Natural killer cell (primary cell): ENCODE data around the gene GABPB2. TPM values are rescaled to one million over a fixed set of nuclear protein-coding genes. Genes with fewer than 3 reads are reported as not detected.

Experiments used
- ATAC-seq, 3 donors: fragments of 150-1000 bp in 2 of 3; fragments of 200-7000 bp in 1 of 3; cut with Tn5 transposase; 1 replicate in 1 of 3; 2 replicates in 2 of 3; pipeline ENCODE4 v1.10.0; 2021; ENCODE audit warnings: mild to moderate bottlenecking in 2 of 3, moderate library complexity in 2 of 3
- DNase-seq, 2 donors: peaks; one replicate each; pipeline versions ENCODE4 v3.0.0 to v3.0.0-alpha.2; 2013 to 2021; ENCODE audit warnings: mixed read lengths in 1 of 2
- H3K27ac ChIP-seq: one replicate; pipeline ENCODE4 v1.5.1; 2013; ENCODE audit warnings: mild to moderate bottlenecking, low read length
- H3K27me3 ChIP-seq: one replicate; pipeline ENCODE4 v1.6.1; 2013; ENCODE audit warnings: low read length; ENCODE audit not compliant: control insufficient read depth, insufficient read depth
- H3K36me3 ChIP-seq: one replicate; pipeline ENCODE4 v1.6.1; 2013; ENCODE audit warnings: low read length; ENCODE audit not compliant: control insufficient read depth, insufficient read depth
- H3K4me1 ChIP-seq: one replicate; pipeline ENCODE4 v1.6.1; 2013; ENCODE audit warnings: low read length; ENCODE audit not compliant: control insufficient read depth, insufficient read depth
- H3K4me3 ChIP-seq: one replicate; pipeline ENCODE4 v1.5.1; 2013; ENCODE audit warnings: low read length
- H3K9me3 ChIP-seq: one replicate; pipeline ENCODE4 v1.6.1; 2013; ENCODE audit warnings: low read length; ENCODE audit not compliant: control insufficient read depth, insufficient read depth
- H3K27ac Mint-ChIP-seq, 2 donors: one replicate each; pipeline ENCODE4 v1.8.0; 2022; ENCODE audit warnings: mild to moderate bottlenecking in 2 of 2, mixed read lengths in 2 of 2, moderate library complexity in 1 of 2
- H3K27me3 Mint-ChIP-seq, 2 donors: one replicate each; pipeline ENCODE4 v1.8.0; 2022; ENCODE audit warnings: low read depth in 2 of 2, mixed read lengths in 2 of 2
- H3K36me3 Mint-ChIP-seq: one replicate; pipeline ENCODE4 v1.8.0; 2022; ENCODE audit warnings: mixed read lengths
- H3K4me1 Mint-ChIP-seq, 2 donors: one replicate each; pipeline ENCODE4 v1.8.0; 2022; ENCODE audit warnings: mixed read lengths in 2 of 2
- H3K4me3 Mint-ChIP-seq: one replicate; pipeline ENCODE4 v1.8.0; 2022; ENCODE audit warnings: mild to moderate bottlenecking, moderate library complexity, mixed read lengths
- H3K9me3 Mint-ChIP-seq, 2 donors: one replicate each; pipeline ENCODE4 v1.8.0; 2022; ENCODE audit warnings: mixed read lengths in 2 of 2
- WGBS: methylation state at CpG from one replicate; pipeline ENCODE4 v1.1.7; 2013; ENCODE audit warnings: missing lambda C conversion rate; ENCODE audit not compliant: insufficient coverage; 5-methylcytosine and 5-hydroxymethylcytosine counted together
- intact Hi-C: fragments of 100-400 bp; cut with micrococcal nuclease; formaldehyde crosslinking; loops from one replicate; pipeline ENCODE4 v1.14.2; 2022
- total RNA-seq, 4 donors: library from RNA; stranded (reverse); fragments of 120-200 nt in 1 of 4; gene quantifications; one replicate each; pipeline versions ENCODE4 v1.2.3 to v1.2.4, GENCODE V29; 2013 to 2022
- TF ChIP-seq, protein P1 (sequence below): fragments of 200-600 bp; IDR thresholded peaks from one replicate; pipeline ENCODE4 v1.8.0; 2022; ENCODE audit warnings: antibody characterized with exemption

Gene GABPB2
- total RNA-seq, 3 donors from 2014 or later (not counting 1 experiment from before 2014, with no cell fraction given), result 27.4 to 34.0 (median 30.6) TPM

- Histone ChIP-seq H3K27me3 (no peaks in the 10 kb centered on the region), H3K9me3 (no peaks in the 10 kb centered on the region), H3K4me3 (no peak overlapping the region), H3K27ac (no peak overlapping the region), H3K36me3 (peaks cover 14% of the 10 kb centered on the region), H3K4me1 (no peaks in the 10 kb centered on the region)
- Mint-ChIP-seq H3K4me1 (no peaks in the 10 kb centered on the region), H3K9me3 (no peaks in the 10 kb centered on the region), H3K4me3 (no peak overlapping the region), H3K27me3 (no peaks in the 10 kb centered on the region), H3K36me3 (peaks cover 6% of the 10 kb centered on the region), H3K27ac (no peak overlapping the region)
- DNase-seq (no peak), ATAC-seq (no peak)
- TF ChIP-seq, protein P1, sequence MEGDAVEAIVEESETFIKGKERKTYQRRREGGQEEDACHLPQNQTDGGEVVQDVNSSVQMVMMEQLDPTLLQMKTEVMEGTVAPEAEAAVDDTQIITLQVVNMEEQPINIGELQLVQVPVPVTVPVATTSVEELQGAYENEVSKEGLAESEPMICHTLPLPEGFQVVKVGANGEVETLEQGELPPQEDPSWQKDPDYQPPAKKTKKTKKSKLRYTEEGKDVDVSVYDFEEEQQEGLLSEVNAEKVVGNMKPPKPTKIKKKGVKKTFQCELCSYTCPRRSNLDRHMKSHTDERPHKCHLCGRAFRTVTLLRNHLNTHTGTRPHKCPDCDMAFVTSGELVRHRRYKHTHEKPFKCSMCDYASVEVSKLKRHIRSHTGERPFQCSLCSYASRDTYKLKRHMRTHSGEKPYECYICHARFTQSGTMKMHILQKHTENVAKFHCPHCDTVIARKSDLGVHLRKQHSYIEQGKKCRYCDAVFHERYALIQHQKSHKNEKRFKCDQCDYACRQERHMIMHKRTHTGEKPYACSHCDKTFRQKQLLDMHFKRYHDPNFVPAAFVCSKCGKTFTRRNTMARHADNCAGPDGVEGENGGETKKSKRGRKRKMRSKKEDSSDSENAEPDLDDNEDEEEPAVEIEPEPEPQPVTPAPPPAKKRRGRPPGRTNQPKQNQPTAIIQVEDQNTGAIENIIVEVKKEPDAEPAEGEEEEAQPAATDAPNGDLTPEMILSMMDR, result no peak
- intact Hi-C loops, result no loop called here
- 98% methylated on average over 5 of the region's 5 CpGs for WGBS
These were observed 43.3 kb downstream of the GABPB2 start for GRCh38 chr1:151113877-151114276.

GRCh38 chr1:151124763-151125403 lies 54.3 kb downstream of the GABPB2 start:
- no peaks in the 10 kb centered on the region for H3K36me3 Mint-ChIP-seq
- DNase-seq, result no peak
- no peaks in the 10 kb centered on the region for H3K9me3 ChIP-seq
- H3K4me1 ChIP-seq, result no peaks in the 10 kb centered on the region
- no peaks in the 10 kb centered on the region for H3K9me3 Mint-ChIP-seq
- ATAC-seq, result no peak
- H3K36me3 ChIP-seq, result no peaks in the 10 kb centered on the region
- intact Hi-C loops, result no loop called here
- no peak overlapping the region for H3K27ac ChIP-seq
- no peaks in the 10 kb centered on the region for H3K4me1 Mint-ChIP-seq
- no peak overlapping the region for H3K4me3 Mint-ChIP-seq
- no peak overlapping the region for H3K4me3 ChIP-seq
- no peaks in the 10 kb centered on the region for H3K27me3 Mint-ChIP-seq
- TF ChIP-seq, protein P1, result no peak
- H3K27ac Mint-ChIP-seq, result peak overlapping the region in 1 of 2 donors; percentile 5
- no CpG with 5 or more reads among the region's 5 CpGs for WGBS
- no peaks in the 10 kb centered on the region for H3K27me3 ChIP-seq

DNA sequence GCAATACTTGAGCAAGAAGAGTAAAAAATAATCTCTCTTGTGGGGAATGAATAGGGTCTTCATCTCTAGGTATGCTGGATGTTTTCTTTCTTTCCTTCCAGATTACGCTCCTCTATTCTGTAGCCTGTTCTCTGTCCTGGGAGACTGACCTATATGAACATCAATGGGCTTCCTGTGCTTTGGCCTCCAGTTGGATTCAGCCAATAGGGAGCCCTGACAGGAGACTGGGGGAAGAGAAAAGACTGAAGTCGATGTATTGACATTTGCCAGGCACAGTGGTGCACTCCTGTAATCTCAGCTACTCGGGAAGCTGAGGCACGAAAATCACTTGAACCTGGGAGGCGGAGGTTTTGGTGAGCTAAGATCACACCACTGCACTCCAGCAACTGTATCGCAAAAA lies 58.2 kb downstream of the GABPB2 start:
- Histone ChIP-seq H3K4me3 (no peak overlapping the region), H3K36me3 (no peaks in the 10 kb centered on the region), H3K9me3 (no peaks in the 10 kb centered on the region), H3K27me3 (no peaks in the 10 kb centered on the region), H3K4me1 (peaks cover 14% of the 10 kb centered on the region), H3K27ac (no peak overlapping the region)
- Mint-ChIP-seq H3K36me3 (no peaks in the 10 kb centered on the region), H3K4me1 (peaks cover 12 to 15% of the 10 kb centered on the region in 2 donors), H3K9me3 (no peaks in the 10 kb centered on the region), H3K4me3 (no peak overlapping the region), H3K27me3 (no peaks in the 10 kb centered on the region), H3K27ac (no peak overlapping the region)
- ATAC-seq (no peak), DNase-seq (no peak)
- 91% methylated on average over 6 of the region's 6 CpGs for WGBS
- TF ChIP-seq, protein P1, result no peak
- intact Hi-C loops, result no loop called here
